Adipocyte (in vitro differentiated cells): ENCODE results near the gene PELI2.

Experiments used
- DNase-seq: peaks from one replicate; pipeline ENCODE4 v3.0.0-alpha.2; 2015; ENCODE audit warnings: low read depth
- H3K27me3 ChIP-seq: replicated peaks from 2 replicates; pipeline ENCODE4 v1.7.0; 2013; ENCODE audit warnings: mild to moderate bottlenecking, low read length, moderate library complexity; ENCODE audit not compliant: control insufficient read depth, insufficient read depth
- H3K36me3 ChIP-seq: 2 replicates; pipeline ENCODE4 v1.7.0; 2013; ENCODE audit warnings: low read length, mild to moderate bottlenecking, moderate library complexity; ENCODE audit not compliant: control insufficient read depth, insufficient read depth, severe bottlenecking
- H3K4me1 ChIP-seq: 2 replicates; pipeline ENCODE4 v1.7.0; 2013; ENCODE audit warnings: mild to moderate bottlenecking, low read length, moderate library complexity; ENCODE audit not compliant: control insufficient read depth, insufficient read depth
- H3K4me3 ChIP-seq: 2 replicates; pipeline ENCODE4 v1.7.0; 2013; ENCODE audit warnings: mild to moderate bottlenecking, low read length, moderate library complexity
- H3K9ac ChIP-seq: 2 replicates; pipeline ENCODE4 v1.7.0; 2013; ENCODE audit warnings: mild to moderate bottlenecking, low read length, moderate library complexity
- H3K9me3 ChIP-seq: 2 replicates; pipeline ENCODE4 v1.7.0; 2013; ENCODE audit warnings: mild to moderate bottlenecking, low read length, moderate library complexity; ENCODE audit not compliant: control insufficient read depth

The PELI2 gene

DNA sequence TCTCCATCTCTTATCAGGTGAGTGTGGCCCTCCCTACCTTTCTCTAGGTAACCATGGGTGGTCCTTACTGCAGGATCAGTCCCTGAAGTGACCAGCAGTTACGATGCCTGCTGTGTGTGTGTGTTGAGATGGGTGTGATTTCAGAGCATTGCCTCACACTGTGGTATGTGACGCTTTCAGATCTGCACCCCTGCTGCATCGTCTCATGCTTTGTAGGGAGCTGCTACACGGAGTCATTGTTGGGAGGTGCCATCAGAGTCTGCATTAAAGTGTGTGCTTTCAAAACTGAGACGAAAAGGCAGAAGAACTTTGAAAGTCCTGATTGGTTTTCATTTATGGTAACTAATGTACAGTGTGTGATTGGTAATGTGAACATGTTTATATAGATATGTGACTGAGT, 150.5 kb downstream of the PELI2 start:
- Histone ChIP-seq H3K4me3 (no peak overlapping the region), H3K36me3 (no peaks in the 10 kb centered on the region), H3K4me1 (peaks cover 17% of the 10 kb centered on the region), H3K27me3 (no peaks in the 10 kb centered on the region), H3K9me3 (no peaks in the 10 kb centered on the region), H3K9ac (no peak overlapping the region)
- no peak for DNase-seq

DNA sequence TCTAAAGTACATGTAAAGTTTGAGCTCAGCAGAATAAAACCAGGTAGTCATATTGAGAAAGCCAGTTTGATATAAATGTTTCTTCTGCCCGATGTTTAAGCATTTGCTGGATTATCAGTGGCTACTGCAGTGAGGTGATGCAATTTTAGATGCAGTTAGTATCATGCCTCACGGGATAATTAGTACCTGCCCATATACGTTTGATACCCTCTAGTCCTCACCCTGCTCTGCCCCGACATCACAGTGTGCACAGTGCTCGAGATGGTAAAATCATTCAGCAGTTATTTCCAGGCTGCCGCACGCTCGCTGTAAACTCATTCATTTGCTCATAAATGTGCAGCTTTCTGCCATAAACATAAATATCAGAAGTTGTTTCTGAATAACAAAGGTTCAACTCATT, 152.7 kb downstream of the PELI2 start:
- Histone ChIP-seq H3K4me1 (peaks cover 23% of the 10 kb centered on the region), H3K9ac (no peak overlapping the region), H3K36me3 (no peaks in the 10 kb centered on the region), H3K4me3 (no peak overlapping the region), H3K27me3 (no peaks in the 10 kb centered on the region), H3K9me3 (no peaks in the 10 kb centered on the region)
- DNase-seq = no peak

- Histone ChIP-seq H3K36me3 (no peaks in the 10 kb centered on the region), H3K9ac (no peak overlapping the region), H3K4me1 (peaks cover 23% of the 10 kb centered on the region), H3K9me3 (no peaks in the 10 kb centered on the region), H3K4me3 (no peak overlapping the region), H3K27me3 (no peaks in the 10 kb centered on the region)
- DNase-seq = peak; percentile 73
These were observed 153.8 kb downstream of the PELI2 start for GRCh38 chr14:56271970-56272369.

- Histone ChIP-seq H3K4me3 (no peak overlapping the region), H3K9ac (no peak overlapping the region), H3K9me3 (no peaks in the 10 kb centered on the region), H3K27me3 (no peaks in the 10 kb centered on the region), H3K36me3 (no peaks in the 10 kb centered on the region), H3K4me1 (peaks cover 23% of the 10 kb centered on the region)
- DNase-seq = peak; percentile 47
These were observed 154.9 kb downstream of the PELI2 start for GRCh38 chr14:56273155-56273554.

- Histone ChIP-seq H3K4me1 (peaks cover 23% of the 10 kb centered on the region), H3K27me3 (no peaks in the 10 kb centered on the region), H3K9me3 (no peaks in the 10 kb centered on the region), H3K36me3 (no peaks in the 10 kb centered on the region), H3K4me3 (no peak overlapping the region), H3K9ac (no peak overlapping the region)
- DNase-seq = no peak
These were observed 155.7 kb downstream of the PELI2 start for GRCh38 chr14:56273951-56274350.

GRCh38 chr14:56274556-56274955, 156.3 kb downstream of the PELI2 start:
- Histone ChIP-seq H3K27me3 (no peaks in the 10 kb centered on the region), H3K4me3 (no peak overlapping the region), H3K4me1 (peaks cover 23% of the 10 kb centered on the region), H3K9ac (no peak overlapping the region), H3K36me3 (no peaks in the 10 kb centered on the region), H3K9me3 (no peaks in the 10 kb centered on the region)
- peak; percentile 58 for DNase-seq

DNA sequence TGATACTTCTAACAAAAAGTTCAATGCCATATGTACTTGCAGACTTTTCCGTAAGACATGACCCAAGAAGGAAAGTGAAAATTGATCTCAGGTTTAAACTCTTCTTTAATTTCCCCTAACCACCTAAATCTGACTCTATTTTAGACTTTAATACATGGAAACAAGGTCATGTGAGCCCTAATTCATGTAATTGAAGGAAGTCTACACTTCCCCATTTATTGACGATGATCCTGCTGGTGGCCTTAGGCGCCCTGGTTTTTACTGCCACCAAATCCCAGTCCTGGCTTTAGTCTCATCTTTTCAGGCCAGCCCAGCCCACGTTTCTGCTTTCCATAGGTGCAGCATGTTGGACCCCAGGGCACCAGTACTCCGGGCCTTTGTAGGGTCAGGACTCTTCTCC, 157.9 kb downstream of the PELI2 start:
- no peaks in the 10 kb centered on the region for H3K27me3 ChIP-seq
- no peak for DNase-seq
- no peak overlapping the region for H3K9ac ChIP-seq
- H3K36me3 ChIP-seq = no peaks in the 10 kb centered on the region
- H3K4me1 ChIP-seq = peaks cover 23% of the 10 kb centered on the region
- no peak overlapping the region for H3K4me3 ChIP-seq
- no peaks in the 10 kb centered on the region for H3K9me3 ChIP-seq

DNA sequence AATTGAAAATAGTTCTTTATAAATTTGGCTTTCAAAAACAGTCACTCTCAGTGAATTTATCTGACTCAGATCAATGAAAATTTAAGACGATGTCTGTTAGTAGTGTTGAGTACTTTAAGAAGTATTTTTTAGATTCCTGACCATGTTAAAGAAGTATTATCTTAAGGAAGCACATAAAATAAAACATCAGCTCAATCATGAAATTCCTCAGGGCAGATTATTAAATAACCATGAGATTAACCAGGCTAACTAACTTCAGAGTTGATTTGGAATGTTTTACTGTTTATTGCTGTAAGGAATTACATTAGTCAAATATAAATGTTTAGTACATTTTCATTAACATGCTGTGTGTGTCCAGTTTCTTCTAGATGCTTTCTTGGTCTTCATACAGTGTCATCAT, 160.2 kb downstream of the PELI2 start:
- Histone ChIP-seq H3K36me3 (no peaks in the 10 kb centered on the region), H3K27me3 (no peaks in the 10 kb centered on the region), H3K4me3 (no peak overlapping the region), H3K9me3 (no peaks in the 10 kb centered on the region), H3K9ac (no peak overlapping the region), H3K4me1 (peaks cover 9% of the 10 kb centered on the region)
- DNase-seq = no peak

DNA sequence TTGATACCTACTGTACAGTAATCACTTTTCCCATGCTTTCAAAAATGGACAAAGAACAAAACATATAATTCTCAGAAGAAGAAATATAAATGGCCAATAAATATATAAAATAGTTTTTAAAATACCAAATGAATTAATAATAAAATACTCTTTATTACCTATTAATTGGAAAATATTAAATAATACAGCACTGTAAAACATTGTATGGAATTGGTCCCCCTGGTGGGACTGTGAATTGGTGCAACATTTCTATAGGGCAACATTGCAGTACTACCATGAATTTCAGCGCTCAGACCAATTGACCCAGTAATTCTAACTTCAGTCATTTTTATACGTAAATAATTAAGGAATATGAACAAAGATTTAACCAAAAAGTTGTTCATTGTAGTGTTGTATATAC, 162.6 kb downstream of the PELI2 start:
- Histone ChIP-seq H3K4me1 (no peaks in the 10 kb centered on the region), H3K4me3 (no peak overlapping the region)

DNA sequence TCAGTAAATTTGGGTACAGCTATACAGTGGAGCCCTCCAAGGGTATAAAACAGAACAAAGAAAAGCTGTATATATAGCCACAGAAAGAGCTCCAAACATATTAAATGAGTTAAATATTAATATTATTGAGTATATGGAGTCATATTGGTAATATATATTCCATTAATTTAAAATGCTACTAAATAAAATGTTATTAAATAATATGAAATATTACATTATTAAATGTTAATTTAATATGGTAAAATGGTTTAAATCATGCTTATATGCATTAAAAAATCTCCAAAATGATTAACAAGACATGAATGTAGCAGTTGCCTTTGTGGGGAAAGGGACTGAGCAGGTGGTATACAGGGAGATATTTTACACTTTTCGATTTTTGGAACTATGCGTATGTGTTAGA, 164.0 kb downstream of the PELI2 start:
- H3K27me3 ChIP-seq = no peaks in the 10 kb centered on the region
- DNase-seq = no peak
- no peaks in the 10 kb centered on the region for H3K9me3 ChIP-seq
- no peaks in the 10 kb centered on the region for H3K36me3 ChIP-seq
- no peak overlapping the region for H3K4me3 ChIP-seq
- no peak overlapping the region for H3K9ac ChIP-seq
- no peaks in the 10 kb centered on the region for H3K4me1 ChIP-seq

More for the DNA sequence above, 162.6 kb downstream of the PELI2 start:
- Histone ChIP-seq H3K36me3 (no peaks in the 10 kb centered on the region), H3K9ac (no peak overlapping the region), H3K27me3 (no peaks in the 10 kb centered on the region), H3K9me3 (no peaks in the 10 kb centered on the region)
- no peak for DNase-seq

DNA sequence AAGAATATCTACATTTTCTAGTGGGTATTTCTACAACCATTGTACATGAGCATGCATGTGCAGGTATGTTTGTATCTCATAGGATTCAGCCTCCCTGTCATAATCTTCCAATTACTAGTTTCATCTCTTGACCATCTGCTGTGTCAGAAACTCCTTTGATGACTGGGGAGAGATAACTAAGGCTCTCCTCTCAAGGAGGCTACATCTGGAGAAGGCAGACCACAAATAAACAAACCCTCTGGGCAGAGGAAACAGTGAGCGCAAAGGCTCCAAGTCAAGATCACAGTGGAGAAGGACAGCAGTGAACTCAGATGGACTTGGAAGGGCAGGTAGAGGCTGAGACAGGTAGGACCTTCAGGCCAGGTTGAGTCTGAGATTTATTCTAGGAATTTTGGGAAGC, 166.4 kb downstream of the PELI2 start:
- DNase-seq = no peak
- Histone ChIP-seq H3K36me3 (no peaks in the 10 kb centered on the region), H3K27me3 (no peaks in the 10 kb centered on the region), H3K4me1 (no peaks in the 10 kb centered on the region), H3K9ac (no peak overlapping the region), H3K9me3 (no peaks in the 10 kb centered on the region), H3K4me3 (no peak overlapping the region)

DNA sequence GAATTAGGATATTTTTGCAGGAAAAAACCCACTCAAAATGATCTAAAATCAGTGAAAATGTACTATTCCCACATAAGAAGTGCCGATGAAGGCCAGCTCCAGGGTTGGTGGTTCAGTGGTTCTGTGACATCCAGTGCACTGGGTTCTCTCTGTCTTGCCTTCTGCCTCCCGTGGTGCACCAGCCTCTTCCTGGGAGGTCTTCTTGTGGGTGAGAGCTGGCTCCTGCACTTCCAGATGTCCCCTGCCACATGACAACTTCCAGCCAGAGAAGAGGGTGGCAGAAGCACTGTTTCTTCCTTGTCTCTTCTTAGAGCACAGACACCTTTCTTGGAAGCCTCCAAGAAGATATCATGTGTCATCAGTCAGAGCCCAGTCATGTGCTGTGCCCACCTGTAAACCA, 170.9 kb downstream of the PELI2 start:
- no peak overlapping the region for H3K4me3 ChIP-seq
- H3K4me1 ChIP-seq = no peaks in the 10 kb centered on the region
- H3K9me3 ChIP-seq = no peaks in the 10 kb centered on the region
- no peaks in the 10 kb centered on the region for H3K27me3 ChIP-seq
- no peak for DNase-seq
- no peak overlapping the region for H3K9ac ChIP-seq
- no peaks in the 10 kb centered on the region for H3K36me3 ChIP-seq
